PFSK-1 (cell line): Measurements from ENCODE around the gene MUC22.

Source experiments
- FOXP2 ChIP-seq: optimal IDR thresholded peaks from 2 replicates; pipeline ENCODE3; 2011; ENCODE audit warnings: borderline replicate concordance, control low read depth, inconsistent platforms; ENCODE audit not compliant: insufficient read depth; ENCODE audit errors: extremely low read length, extremely low read depth
- POLR2AphosphoS5 ChIP-seq: IDR thresholded peaks from 2 replicates; pipeline ENCODE4 v1.6.1; 2012; ENCODE audit warnings: low read depth, mild to moderate bottlenecking, control low read depth, low read length, moderate library complexity
- REST ChIP-seq, 2 experiments: IDR thresholded peaks; 2 replicates each; pipeline versions ENCODE4 v1.6.1 to v1.8.0; 2011 to 2012; ENCODE audit warnings: low read depth in 2 of 2, low read length in 2 of 2, control low read depth in 1 of 2, inconsistent platforms in 1 of 2, mild to moderate bottlenecking in 1 of 2, moderate library complexity in 1 of 2; ENCODE audit not compliant: insufficient read depth in 1 of 2
- SIN3A ChIP-seq: IDR thresholded peaks from 2 replicates; pipeline ENCODE4 v1.6.1; 2012; ENCODE audit warnings: mild to moderate bottlenecking, low read length, moderate library complexity, borderline replicate concordance; ENCODE audit not compliant: insufficient read depth
- TAF1 ChIP-seq: IDR thresholded peaks from 2 replicates; pipeline ENCODE4 v1.6.1; 2012; ENCODE audit warnings: low read length, control low read depth, borderline replicate concordance; ENCODE audit not compliant: insufficient read depth

Gene MUC22

GRCh38 chr6:31042806-31043205 lies 32.5 kb downstream of the MUC22 start:
- TF ChIP-seq FOXP2 (no peak), POLR2AphosphoS5 (no peak), TAF1 (no peak), REST (IDR thresholded peaks at IDR 0.05; ENCODE audit: insufficient read depth in 1 of 2, low read depth in 2 of 2, low read length in 2 of 2) (no peak), SIN3A (no peak)

GRCh38 chr6:31048099-31048498 lies 37.8 kb downstream of the MUC22 start:
- no peak for TF ChIP-seq POLR2AphosphoS5
- TF ChIP-seq TAF1: no peak
- TF ChIP-seq REST (IDR thresholded peaks at IDR 0.05; ENCODE audit: insufficient read depth in 1 of 2, low read depth in 2 of 2, low read length in 2 of 2): no peak
- no peak for TF ChIP-seq SIN3A
- no peak for TF ChIP-seq FOXP2

- TF ChIP-seq TAF1 (no peak), FOXP2 (no peak), POLR2AphosphoS5 (no peak), REST (IDR thresholded peaks at IDR 0.05; ENCODE audit: insufficient read depth in 1 of 2, low read depth in 2 of 2, low read length in 2 of 2) (no peak), SIN3A (no peak)
These were observed 39.2 kb downstream of the MUC22 start for GRCh38 chr6:31049518-31049917.

- TF ChIP-seq POLR2AphosphoS5 (no peak), SIN3A (no peak), FOXP2 (no peak), REST (IDR thresholded peaks at IDR 0.05; ENCODE audit: insufficient read depth in 1 of 2, low read depth in 2 of 2, low read length in 2 of 2) (no peak), TAF1 (no peak)
These were observed 43.6 kb downstream of the MUC22 start for GRCh38 chr6:31053873-31054272.

- TF ChIP-seq SIN3A: no peak
- no peak for TF ChIP-seq TAF1
- TF ChIP-seq FOXP2: no peak
- no peak for TF ChIP-seq POLR2AphosphoS5
- no peak for TF ChIP-seq REST (IDR thresholded peaks at IDR 0.05; ENCODE audit: insufficient read depth in 1 of 2, low read depth in 2 of 2, low read length in 2 of 2)
These were observed 45.2 kb downstream of the MUC22 start for GRCh38 chr6:31055441-31055840.
